ENCODE data around the gene TCEANC.

DNA sequence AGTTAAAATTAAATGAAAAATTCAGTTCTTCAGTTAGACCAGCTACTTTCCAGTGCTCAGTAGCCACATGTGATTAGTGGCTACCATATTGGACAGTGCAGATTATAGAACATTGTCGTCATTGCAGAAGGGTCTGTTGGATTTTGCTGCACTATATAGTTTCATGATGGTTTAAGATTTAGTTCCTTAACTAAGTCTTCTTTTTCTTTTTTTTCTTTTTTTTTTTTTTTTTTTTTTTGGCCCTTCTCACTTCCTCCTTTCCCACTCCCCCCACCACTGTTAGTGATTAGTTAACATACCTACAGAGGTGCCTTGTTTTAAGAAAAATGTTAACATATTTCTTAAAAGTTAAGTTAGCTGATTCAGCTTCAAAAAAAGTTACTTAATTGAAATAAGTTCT is 45.0 kb downstream of the TCEANC start:
- no peak for TF ChIP-seq MXI1 (conservative IDR thresholded peaks at IDR 0.05; ENCODE audit: poor library complexity, severe bottlenecking)
- TF ChIP-seq, protein P1, sequence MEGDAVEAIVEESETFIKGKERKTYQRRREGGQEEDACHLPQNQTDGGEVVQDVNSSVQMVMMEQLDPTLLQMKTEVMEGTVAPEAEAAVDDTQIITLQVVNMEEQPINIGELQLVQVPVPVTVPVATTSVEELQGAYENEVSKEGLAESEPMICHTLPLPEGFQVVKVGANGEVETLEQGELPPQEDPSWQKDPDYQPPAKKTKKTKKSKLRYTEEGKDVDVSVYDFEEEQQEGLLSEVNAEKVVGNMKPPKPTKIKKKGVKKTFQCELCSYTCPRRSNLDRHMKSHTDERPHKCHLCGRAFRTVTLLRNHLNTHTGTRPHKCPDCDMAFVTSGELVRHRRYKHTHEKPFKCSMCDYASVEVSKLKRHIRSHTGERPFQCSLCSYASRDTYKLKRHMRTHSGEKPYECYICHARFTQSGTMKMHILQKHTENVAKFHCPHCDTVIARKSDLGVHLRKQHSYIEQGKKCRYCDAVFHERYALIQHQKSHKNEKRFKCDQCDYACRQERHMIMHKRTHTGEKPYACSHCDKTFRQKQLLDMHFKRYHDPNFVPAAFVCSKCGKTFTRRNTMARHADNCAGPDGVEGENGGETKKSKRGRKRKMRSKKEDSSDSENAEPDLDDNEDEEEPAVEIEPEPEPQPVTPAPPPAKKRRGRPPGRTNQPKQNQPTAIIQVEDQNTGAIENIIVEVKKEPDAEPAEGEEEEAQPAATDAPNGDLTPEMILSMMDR (IDR thresholded peaks at IDR 0.05; ENCODE audit: poor library complexity, severe bottlenecking): no peak
- no peak for TF ChIP-seq RAD21 (conservative IDR thresholded peaks at IDR 0.05)
- no peak for TF ChIP-seq EZH2 (IDR thresholded peaks at IDR 0.05; ENCODE audit: borderline replicate concordance, insufficient read depth, low read length, poor library complexity, severe bottlenecking)
- TF ChIP-seq, protein P2, sequence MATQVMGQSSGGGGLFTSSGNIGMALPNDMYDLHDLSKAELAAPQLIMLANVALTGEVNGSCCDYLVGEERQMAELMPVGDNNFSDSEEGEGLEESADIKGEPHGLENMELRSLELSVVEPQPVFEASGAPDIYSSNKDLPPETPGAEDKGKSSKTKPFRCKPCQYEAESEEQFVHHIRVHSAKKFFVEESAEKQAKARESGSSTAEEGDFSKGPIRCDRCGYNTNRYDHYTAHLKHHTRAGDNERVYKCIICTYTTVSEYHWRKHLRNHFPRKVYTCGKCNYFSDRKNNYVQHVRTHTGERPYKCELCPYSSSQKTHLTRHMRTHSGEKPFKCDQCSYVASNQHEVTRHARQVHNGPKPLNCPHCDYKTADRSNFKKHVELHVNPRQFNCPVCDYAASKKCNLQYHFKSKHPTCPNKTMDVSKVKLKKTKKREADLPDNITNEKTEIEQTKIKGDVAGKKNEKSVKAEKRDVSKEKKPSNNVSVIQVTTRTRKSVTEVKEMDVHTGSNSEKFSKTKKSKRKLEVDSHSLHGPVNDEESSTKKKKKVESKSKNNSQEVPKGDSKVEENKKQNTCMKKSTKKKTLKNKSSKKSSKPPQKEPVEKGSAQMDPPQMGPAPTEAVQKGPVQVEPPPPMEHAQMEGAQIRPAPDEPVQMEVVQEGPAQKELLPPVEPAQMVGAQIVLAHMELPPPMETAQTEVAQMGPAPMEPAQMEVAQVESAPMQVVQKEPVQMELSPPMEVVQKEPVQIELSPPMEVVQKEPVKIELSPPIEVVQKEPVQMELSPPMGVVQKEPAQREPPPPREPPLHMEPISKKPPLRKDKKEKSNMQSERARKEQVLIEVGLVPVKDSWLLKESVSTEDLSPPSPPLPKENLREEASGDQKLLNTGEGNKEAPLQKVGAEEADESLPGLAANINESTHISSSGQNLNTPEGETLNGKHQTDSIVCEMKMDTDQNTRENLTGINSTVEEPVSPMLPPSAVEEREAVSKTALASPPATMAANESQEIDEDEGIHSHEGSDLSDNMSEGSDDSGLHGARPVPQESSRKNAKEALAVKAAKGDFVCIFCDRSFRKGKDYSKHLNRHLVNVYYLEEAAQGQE (IDR thresholded peaks at IDR 0.05; ENCODE audit: borderline replicate concordance): no peak
- no peak for TF ChIP-seq EP300 (conservative IDR thresholded peaks at IDR 0.05; ENCODE audit: poor library complexity, severe bottlenecking)
